GM21360 (cell line): ENCODE measurements around the gene SUSD3.
A peak's percentile ranks its signal among the peaks of the same experiment; 100 is the strongest.
"Not testable (repeated sequence)": the region's sequence is repeated elsewhere in the genome, so short reads cannot be mapped to it uniquely, and the experiment has no call there.

Experiments used
- ATAC-seq: cut with Tn5 transposase; IDR thresholded peaks from one replicate; pipeline ENCODE4 v1.9.1; 2021; ENCODE audit warnings: mild to moderate bottlenecking, moderate library complexity; ENCODE audit not compliant: unreplicated experiment

Gene SUSD3

DNA sequence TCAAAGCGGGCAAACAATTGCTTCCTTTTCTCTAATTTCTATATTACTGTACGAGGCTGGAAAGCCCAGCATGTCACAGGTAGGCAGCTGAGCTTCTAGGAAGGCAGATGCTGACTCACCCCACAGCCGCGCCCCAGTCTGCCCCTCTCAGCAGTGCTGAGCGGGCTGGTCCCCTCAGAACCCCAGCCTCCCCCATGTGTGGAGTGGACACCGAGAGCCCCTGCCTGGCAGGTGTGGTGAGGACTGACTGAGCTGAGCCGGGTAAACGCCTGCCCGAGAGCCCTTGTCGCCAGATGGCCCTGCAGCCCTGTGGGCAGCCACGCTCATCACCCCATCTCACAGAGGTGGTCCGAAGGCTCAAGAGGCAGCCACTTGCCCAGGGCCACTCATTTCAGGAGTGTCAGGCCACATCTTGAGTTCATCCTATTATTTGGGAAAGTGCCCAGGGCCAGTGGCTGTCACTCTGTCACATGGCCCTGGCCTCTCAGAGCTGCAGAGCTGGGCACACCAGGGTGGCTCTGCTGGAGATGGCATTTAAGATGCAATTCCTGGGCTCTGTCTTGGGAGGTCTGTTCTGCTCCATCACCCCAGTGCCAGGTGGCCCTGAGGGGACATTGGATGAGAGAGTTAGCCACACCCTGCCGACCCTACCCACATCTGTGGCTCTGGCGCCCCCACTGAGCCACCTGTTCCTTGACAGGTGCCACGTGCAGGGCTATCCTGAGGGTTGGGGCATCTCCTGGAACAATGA lies 50.0 kb downstream of the SUSD3 start:
- ATAC-seq, result no peak

DNA sequence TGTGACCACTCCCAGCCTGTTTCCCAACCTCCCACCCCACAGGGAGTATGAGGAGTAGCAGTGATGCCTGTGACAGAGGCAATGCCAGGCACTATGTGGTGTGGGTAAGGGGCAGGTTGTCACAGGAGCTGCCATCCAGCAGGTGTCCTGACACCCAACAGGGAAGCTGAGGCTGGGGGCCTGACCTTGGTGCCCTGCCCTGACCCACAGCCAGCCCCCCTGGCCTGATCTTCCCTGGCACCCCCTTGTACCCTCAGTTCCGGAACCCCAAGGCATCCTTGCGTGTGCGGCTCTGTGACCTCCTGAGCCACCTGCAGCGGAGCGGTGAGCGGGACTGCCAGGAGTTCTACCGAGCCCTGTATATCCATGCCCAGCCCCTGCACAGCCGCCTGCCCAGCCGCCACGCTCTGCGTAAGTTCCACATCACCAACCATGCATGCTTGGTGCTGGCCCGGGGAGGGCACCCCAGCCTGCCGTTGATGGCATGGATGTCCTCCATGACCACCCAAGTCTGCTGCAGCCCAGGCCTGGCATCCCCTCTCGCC lies 51.9 kb downstream of the SUSD3 start:
- ATAC-seq, result no peak

DNA sequence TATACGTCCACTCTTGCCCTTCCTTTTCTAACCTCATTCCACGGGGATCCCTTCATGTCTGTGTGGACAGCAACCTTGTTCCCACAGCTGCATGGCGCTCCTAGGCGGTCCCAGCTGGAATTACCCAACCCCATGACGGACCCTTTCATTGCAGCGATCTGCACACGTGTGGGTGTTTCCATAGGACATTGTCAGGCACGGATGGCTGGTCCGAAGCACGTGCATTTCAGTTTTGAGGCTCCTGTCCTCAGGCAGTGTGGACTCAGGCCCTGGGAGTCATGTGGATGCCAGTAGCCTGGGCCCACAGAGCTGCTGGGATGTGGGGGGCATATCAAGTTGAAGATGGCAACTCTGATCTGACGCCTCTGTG lies 52.5 kb downstream of the SUSD3 start:
- no peak for ATAC-seq

DNA sequence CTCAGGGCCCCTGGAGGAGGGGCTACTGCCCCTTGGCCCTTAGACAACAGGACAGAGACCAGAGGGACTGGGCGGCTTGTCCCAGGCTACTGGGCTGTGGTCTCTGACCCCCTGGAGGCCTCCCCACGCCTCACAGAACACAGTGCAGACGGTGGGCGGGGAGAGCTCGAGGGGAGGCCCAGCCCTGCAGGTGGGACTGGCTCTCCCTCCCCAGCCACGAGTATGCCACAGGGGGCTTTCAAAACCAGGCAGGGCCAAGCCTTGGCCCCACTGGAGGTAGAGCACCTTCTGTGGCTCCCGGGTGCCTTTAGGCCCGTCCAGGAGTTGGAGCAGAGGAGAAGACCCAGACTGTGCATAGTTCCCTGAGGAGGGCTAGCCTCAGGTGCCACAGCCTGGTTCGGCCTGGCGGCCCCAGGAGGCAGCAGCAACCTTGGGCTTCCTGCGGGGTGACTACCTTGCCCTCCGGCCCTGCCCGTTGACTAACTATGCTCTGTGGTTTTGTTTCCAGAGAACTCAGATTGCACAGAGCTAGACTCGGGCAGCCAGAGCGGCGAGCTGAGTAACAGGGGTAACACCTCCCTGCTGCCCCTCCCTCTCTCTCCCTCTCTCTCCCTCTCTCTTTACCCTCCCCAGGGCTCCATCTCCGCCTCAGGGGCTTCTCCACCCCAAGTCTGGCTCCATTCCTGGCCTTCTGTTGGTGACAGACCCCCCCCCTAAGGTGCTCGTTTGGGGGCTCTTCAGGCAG lies 53.0 kb downstream of the SUSD3 start:
- no peak for ATAC-seq

DNA sequence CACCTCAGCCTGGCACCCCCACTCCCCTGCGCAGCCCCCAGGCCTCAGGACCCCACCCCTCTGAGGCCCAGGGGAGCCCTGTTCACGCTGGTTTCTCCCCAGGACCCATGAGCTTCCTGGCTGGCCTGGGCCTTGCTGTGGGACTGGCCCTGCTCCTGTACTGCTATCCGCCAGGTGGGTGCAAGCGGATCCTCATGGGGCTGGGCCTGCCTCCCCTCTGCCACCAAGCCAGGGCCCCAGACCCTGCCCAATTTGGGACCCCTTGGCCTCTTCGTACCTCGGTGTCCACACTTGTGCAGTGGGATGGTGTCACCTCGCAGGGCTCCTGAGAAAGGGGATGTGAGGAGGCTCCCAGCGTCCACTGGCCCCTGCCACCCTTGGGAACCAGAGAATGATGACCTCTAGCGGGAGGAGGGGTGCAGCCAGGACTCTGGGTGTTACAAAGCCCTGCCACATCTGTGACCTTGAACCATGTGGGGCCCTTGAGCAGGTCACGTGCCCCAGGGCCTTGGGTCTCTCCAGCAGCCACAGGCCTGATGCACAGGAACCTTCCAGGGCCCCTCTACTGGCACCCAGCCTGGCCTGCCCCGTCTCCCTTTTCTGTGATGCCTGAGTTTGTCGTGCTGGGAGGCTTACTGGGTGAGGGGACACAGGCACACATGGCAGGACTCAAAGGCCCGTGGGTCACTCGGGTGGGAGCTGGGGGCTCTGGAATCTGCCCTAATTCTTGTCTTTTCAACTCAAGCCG lies 53.8 kb downstream of the SUSD3 start:
- ATAC-seq, result no peak

DNA sequence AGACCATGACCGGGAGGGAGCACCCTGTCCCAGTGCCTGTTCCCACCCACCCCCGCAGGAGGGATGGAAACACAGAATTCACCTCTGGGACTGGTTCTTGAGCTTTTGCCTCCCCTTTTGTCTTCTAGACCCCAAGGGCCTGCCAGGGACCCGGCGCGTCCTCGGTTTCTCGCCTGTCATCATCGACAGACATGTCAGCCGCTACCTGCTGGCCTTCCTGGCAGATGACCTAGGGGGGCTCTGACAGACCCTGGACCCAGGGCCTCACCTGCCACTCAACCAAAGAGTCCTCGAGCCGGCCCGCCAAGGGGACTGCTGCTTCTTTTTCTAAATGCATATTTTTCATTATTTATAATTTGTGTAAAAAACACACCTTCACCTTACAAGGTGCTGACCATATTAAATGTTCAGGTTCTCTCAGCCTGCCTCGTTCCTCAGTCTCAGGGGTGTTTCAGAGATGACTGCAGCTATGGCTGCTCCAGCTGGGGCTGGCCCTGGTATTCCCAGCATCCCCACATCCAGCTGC lies 54.4 kb downstream of the SUSD3 start:
- ATAC-seq, result no peak

DNA sequence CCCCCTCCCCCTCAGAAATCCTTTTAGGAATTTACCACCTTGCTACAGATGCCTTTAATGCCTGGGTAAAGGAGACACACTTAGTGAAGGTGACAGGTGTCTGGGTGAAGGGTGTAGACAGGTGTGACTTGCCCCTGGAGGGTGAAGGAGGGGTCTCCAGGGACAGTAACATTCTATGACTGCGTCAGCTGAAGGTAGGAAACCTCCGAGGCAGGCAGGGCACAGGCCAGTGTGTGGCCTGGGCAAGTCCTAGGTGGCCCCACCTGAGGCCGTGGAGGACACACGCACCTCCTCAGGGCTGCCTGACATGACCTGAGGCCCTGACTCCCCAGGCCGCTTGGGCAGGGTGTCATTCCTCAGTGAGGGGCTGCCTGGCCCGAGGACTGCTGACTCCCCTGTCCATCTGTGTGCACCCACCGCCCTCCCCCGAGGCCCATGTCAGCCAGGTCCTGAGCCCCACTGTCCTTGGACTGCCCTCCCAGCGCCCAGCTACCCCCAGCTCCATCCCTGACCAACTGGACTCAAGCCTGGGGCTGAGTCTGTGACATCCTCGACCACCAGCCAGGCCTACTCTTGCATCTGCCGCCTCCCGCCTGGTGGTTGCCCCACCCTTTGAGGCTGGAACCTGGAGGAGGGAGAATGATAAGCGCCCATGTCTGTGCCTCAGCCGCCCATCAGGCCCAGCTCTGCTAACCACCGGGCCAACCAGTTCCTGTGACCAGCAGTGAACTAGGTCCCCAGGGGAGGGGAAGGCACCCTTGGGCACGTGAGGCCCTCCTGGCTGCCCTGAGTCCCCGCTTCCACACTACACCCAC lies 55.9 kb downstream of the SUSD3 start:
- ATAC-seq, result no peak

DNA sequence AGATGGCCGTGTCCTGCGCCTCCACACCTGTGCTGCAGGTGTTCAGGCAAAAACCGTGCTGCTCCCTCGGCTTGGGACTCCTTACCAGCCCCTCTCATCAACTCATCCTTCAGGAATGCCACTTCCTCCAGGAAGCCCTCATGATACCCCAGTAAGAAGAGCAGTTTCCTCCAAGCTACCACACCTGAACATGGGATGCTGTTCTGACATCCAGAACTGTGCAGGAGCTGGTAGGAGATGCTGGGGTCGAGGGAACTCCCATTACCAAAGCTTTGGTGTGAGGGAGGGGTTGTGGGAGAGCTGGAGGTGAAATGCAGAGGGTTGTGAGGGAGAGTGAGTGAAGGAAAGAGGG lies 56.5 kb downstream of the SUSD3 start:
- no peak for ATAC-seq

DNA sequence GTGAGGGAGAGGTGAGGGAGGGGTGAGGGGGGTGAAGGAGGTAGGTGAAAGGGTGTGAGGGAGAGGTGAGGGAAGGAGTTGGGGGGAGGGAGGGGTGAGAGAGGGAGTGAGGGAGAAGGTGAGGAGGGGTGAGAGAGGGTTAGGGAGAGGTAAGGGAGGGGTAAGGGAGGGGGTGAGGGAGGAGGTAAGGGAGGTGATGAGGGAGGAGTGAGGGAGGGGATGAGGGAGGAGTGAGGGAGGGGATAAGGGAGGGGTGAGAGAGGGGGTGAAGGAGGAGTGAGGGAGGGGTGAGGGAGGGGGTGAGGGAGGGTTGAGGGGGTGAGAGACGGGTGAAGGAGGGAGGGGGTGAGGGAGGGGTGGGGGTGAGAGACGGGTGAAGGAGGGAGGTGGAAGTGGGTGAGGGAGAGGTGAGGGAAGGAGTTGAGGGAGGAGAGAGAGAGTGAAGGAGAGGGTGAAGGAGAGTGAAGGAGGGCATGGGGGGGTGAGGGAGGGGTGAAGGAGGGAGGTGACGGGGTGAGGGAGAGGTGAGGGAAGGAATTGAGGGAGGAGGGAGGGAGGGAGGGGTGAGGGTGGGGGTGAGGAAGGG lies 57.1 kb downstream of the SUSD3 start:
- no peak for ATAC-seq

DNA sequence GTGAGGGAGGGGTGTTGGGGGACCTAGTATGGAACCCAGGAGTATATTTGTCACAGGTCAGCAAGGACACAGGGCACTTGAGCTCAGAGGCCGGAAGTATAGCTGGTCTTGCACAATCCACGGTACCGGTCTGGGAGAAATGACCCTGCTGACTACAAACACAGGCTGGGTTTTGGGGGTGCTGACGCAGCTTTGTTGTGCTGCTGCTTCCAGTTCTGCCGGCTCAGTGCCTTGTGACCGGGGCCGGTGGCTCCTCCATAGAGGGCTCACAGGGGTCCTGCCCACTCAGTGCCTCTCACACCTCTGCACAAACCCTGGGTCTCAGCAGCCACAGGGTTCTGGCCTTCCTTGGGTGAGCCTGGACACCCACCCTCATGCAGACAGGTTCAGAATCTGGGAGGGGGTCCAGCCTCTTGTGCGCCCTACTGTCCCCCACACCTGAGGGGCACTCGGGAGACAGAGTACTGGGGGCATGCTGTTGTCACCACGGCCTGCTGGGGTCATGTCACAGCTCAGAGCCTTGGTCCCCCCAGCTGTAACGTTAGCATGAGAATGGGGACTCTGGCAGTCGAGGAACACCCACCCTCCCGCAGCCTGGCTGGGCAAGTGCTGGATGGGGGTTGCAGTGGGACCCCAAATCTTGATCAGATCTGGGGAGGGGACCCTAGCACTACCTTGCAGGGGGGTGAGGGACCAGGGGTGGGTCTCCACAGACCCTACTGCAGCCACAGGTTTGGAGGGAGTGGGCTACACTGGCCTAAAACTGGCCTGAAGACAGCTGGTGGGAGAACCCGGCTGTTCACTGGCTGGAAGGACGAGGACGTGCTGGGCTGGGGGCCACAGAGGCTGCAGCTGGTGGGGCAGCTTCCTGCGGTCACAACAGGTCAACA lies 57.8 kb downstream of the SUSD3 start:
- no peak for ATAC-seq

DNA sequence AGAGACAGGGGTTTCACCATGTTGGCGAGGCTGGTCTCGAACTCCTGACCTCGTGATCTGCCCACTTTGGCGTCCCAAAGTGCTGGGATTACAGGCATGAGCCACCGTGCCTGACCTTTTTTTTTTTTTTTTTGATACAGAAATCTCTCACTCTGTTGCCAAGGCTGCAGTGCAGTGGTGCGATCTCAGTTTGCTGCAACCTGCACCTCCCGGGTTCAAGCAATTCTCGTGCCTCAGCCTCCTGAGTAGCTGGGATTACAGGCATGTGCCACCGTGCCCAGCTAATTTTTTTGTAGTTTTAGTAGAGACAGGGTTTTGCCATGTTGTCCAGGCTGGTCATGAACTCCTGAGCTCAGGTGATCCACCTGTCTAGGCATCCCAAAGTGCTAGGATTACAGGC lies 59.0 kb downstream of the SUSD3 start:
- not testable (repeated sequence) for ATAC-seq

DNA sequence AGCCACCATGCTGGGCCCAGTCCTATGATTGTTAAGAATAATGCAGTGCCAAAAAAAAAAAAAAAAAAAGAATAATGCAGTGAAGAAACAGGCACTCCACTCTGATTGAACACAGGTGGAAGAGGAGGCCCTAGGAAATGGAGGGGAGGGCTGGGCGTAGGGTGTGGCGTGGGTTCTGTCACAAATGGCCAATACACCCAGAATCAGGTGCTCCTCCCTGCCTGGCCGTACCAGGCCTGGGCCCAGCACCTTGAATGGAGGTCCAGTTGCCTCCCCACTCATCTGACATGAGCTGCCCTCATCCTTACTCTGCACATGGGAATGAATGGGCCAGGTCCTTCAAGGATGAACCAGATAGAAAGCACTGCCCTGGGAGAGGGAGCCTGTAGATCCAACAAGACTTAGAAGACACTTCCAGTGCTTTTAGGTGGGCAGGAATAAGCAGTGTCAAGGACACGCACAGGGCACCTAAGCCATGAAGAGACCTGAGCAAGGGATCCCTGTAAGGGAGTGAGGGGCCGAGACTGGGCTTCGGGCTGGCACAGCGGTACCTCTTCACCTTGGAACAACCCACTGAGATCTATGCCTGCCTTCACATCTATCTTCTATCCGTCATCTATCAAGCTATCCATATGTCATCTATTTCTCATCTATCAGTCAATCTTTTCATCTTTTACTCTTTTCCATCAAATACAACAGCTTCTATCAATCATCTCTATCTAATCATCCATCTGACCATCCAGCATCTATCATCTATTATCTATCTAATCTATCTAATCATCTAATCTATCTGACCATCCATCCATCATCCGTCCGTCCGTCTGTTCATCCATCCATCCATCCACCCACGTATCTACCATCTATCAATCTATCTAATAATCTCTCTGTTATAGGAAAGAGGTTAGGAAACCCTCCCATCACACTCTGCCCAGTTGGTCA lies 59.7 kb downstream of the SUSD3 start:
- no peak for ATAC-seq

DNA sequence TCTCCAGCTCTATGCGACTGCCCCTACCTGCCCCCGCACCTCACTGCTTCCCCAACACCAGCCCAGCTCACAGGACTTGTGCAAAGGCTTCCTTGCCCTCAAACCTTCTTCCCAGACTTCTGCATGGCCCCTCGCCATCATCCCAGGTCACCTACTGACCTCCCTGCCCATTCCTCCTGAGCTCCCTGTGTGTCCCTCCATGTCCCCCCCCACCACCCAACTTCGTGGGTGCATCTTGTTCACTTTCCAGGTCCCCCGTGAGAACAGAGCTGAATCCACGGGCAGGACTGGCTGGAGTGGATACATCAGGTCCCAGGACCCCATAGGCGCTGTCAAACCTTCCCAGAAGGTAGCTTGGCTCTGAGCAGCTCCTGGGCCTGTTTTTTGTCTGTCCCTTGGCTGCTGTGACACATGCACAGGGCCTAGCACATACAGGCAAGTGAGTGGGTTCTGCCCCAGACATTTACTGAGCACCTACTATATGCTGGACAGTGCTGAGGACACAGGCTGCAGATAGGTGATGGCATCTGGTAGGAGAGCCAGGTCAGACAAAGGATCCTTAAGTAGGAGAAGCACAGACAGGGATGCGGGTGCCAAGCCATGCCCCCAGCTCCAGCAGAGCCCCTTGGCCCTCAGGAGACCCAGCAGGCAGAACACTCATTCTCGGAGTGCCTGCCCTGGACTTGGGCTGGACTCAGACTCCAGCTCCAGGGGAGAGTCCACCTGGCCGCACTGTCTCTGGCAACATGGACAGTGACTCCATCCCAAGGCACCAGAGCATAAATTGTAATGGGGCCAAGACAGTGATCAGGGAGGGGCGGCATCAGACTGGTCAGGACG lies 60.6 kb downstream of the SUSD3 start:
- no peak for ATAC-seq

DNA sequence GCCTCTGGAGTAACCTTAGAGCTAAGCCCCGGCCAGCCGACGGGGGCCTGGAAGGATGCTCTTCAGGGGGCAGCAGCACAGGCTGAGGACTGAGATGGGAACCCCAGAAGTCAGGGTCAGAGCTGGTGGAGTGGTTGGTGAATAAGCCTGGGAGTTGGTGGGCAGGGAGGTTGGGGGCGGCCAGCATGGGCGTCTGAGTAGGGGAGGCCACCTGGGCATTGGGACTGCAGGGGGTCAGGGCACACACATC lies 61.1 kb downstream of the SUSD3 start:
- no peak for ATAC-seq

DNA sequence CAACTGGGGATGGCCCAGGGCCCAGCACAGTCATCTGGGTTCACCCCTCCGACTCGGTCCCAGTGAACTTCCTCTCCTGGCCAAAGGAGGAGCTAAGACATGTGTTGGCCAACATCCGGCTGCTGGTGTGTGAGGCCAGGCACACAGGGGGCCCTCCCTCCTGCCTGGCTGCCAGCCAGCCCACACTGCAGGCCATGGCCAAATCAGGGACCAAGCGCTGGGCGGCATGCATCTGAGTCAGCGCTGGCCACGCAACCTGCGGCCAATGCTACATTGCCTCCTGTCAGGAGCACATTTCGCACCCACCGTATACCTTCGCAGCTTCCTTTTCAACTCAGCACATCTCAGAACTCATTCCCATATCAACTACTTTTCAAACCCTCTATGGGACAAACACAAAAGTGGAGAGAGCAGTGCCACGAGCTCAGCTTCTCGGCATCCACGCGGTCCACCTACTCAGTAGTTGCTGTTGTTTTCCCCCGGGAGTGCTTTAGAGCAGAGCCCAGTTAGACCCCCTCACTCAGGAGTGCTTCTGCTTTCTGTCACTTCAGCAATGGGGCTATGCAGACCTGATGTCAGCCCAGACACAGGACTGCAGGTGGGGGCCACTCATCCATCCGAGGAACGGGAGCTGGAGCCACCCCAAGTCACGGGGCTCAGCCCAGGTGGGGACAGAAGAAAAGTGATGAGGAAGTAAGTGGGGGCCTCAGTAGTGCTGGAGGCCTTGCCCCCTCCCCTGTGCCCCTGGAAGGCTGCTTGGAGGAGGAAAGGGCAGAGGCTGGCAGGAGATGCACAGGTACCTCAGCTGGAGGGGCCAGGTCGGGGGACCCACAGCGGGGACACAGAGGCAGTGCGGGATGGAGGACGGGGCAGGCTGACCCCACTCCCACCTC lies 61.7 kb downstream of the SUSD3 start:
- ATAC-seq, result peak; percentile 79

DNA sequence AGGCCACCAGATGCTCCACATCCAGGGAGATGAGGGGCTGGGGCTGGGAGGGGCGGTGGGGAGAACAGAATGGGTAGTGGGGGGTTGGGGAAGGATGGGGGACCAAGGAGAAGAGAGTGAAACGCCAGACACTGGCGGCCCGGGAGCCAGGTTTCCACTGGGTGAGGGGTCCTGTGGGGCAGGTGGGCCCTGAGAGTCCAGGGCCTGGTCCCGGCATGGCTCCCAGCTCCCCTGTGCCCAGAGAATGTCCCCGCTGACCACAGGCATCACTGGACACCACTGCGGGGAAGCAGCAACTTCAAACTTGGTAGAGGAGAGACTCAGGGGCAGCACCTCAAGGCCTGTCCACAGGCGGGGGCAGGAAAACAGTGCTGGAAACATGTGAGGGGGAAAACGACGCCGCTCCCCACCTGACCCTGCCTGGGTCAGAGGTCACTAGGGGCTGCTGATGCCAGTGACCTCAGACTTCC lies 62.4 kb downstream of the SUSD3 start:
- ATAC-seq, result no peak
